ENCODE results near the gene MICU1. TPM values are rescaled to one million over a fixed set of nuclear protein-coding genes. Genes with fewer than 3 reads are reported as not detected.

MICU1 gene
- total RNA-seq, 1 experiment from 2014 or later: 39.4 TPM

GRCh38 chr10:72564596-72564995 lies 61.3 kb downstream of the MICU1 start:
- Histone ChIP-seq H3K4me1 (ENCODE audit: control insufficient read depth in 1 of 2, insufficient read depth in 2 of 2, low read length in 2 of 2) (peaks cover 16 to 18% of the 10 kb centered on the region in 2 experiments), H3K27me3 (ENCODE audit: insufficient read depth, low read length) (no peaks in the 10 kb centered on the region), H3K79me2 (ENCODE audit: insufficient read depth, low read length) (no peaks in the 10 kb centered on the region; the same call in 1 of the 2 replicates), H3K9ac (ENCODE audit: low read length) (no peak overlapping the region), H3K36me3 (ENCODE audit: control insufficient read depth in 1 of 2, insufficient read depth in 2 of 2, low read length in 2 of 2) (0 out of 4 replicates have a peak, but pooled peaks cover 0 to under 1% of the 10 kb centered on the region in 2 experiments), H3K9me2 (ENCODE audit: insufficient read depth) (no peaks in the 10 kb centered on the region), H3K9me3 (ENCODE audit: control insufficient read depth in 1 of 2, insufficient read depth in 1 of 2, low read depth in 1 of 2, low read length in 2 of 2) (no peaks in the 10 kb centered on the region), H3K4me3 (replicated peaks in 1 of 2; ENCODE audit: low read depth in 1 of 2, low read length in 2 of 2) (no peak overlapping the region), H3K27ac (ENCODE audit: low read depth, low read length) (no peak overlapping the region), H2AFZ (ENCODE audit: low read depth, low read length, poor library complexity, severe bottlenecking) (no peak overlapping the region), H3K4me2 (ENCODE audit: low read length) (no peak overlapping the region), H4K20me1 (ENCODE audit: insufficient read depth) (no peaks in the 10 kb centered on the region)
- ChIA-PET CTCF (no interaction called here), POLR2A (no interaction called here), RAD21 (ENCODE audit: low non-redundant PET in 1 of 2, low total read pairs in 2 of 2, uncharacterized antibody in 2 of 2, unreplicated experiment in 2 of 2) (no interaction called here)
- TF ChIP-seq ZNF274 (IDR thresholded peaks at IDR 0.05; ENCODE audit: low read depth, low read length) (no peak), EZH2 (IDR thresholded peaks at IDR 0.05) (no peak), POLR2AphosphoS5 (IDR thresholded peaks at IDR 0.05; ENCODE audit: low read depth, low read length) (no peak), ZFX (IDR thresholded peaks at IDR 0.05) (no peak), POLR2A (IDR thresholded peaks at IDR 0.05; ENCODE audit: borderline replicate concordance, extremely low read depth, insufficient read depth, insufficient read length) (no peak), SP1 (IDR thresholded peaks at IDR 0.05; ENCODE audit: low read depth) (no peak), EZH2phosphoT487 (IDR thresholded peaks at IDR 0.05; ENCODE audit: borderline replicate concordance) (no peak), EGR1 (IDR thresholded peaks at IDR 0.05; ENCODE audit: low read depth) (no peak)
- BruUV-seq (replicated peaks): no TSS peak
- ATAC-seq (no peak), DNase-seq (ENCODE audit: low read depth, low spot score) (no peak)
- intact Hi-C loops (cut with micrococcal nuclease): loop anchor here (10.0 kb wide), 1 partner anchor 200 kb away; no protein-coding TSS in a partner anchor

- ChIA-PET CTCF (no interaction called here), POLR2A (no interaction called here), RAD21 (ENCODE audit: low non-redundant PET in 1 of 2, low total read pairs in 2 of 2, uncharacterized antibody in 2 of 2, unreplicated experiment in 2 of 2) (no interaction called here)
- no peak overlapping the region for H3K9ac ChIP-seq (ENCODE audit: low read length)
- H3K9me3 ChIP-seq (ENCODE audit: control insufficient read depth in 1 of 2, insufficient read depth in 1 of 2, low read depth in 1 of 2, low read length in 2 of 2): no peaks in the 10 kb centered on the region
- intact Hi-C loops (cut with micrococcal nuclease): loop anchor here (10.0 kb wide), 1 partner anchor 199 kb away; no protein-coding TSS in a partner anchor
- no peaks in the 10 kb centered on the region for H3K27me3 ChIP-seq (ENCODE audit: insufficient read depth, low read length)
- peaks cover 16 to 17% of the 10 kb centered on the region in 2 experiments for H3K4me1 ChIP-seq (ENCODE audit: control insufficient read depth in 1 of 2, insufficient read depth in 2 of 2, low read length in 2 of 2)
- BruUV-seq (replicated peaks): no TSS peak
- H4K20me1 ChIP-seq (ENCODE audit: insufficient read depth): no peaks in the 10 kb centered on the region
- TF ChIP-seq SRF (IDR thresholded peaks at IDR 0.05; ENCODE audit: low read depth) (no peak), YY1 (IDR thresholded peaks at IDR 0.05; ENCODE audit: extremely low read depth, insufficient replicate concordance, low read depth, low read length) (no peak), REST (IDR thresholded peaks at IDR 0.05; ENCODE audit: low read depth) (no peak), RAD21 (IDR thresholded peaks at IDR 0.05; ENCODE audit: low read depth) (no peak), CTCF (IDR thresholded peaks at IDR 0.05 in 2 of 3, conservative IDR thresholded peaks at IDR 0.05 in 1 of 3; ENCODE audit: borderline replicate concordance in 1 of 3, insufficient read depth in 1 of 3, low read depth in 2 of 3, low read length in 2 of 3) (no peak)
- H3K79me2 ChIP-seq (ENCODE audit: insufficient read depth, low read length): no peaks in the 10 kb centered on the region; the same call in 1 of the 2 replicates
- no peak for ATAC-seq
- DNase-seq (ENCODE audit: low read depth, low spot score): no peak
- no peaks in the 10 kb centered on the region for H3K9me2 ChIP-seq (ENCODE audit: insufficient read depth)
- no peak overlapping the region for H3K4me2 ChIP-seq (ENCODE audit: low read length)
- H3K27ac ChIP-seq (ENCODE audit: low read depth, low read length): no peak overlapping the region
- no peak overlapping the region for H2AFZ ChIP-seq (ENCODE audit: low read depth, low read length, poor library complexity, severe bottlenecking)
- H3K4me3 ChIP-seq (replicated peaks in 1 of 2; ENCODE audit: low read depth in 1 of 2, low read length in 2 of 2): no peak overlapping the region
- H3K36me3 ChIP-seq (ENCODE audit: control insufficient read depth in 1 of 2, insufficient read depth in 2 of 2, low read length in 2 of 2): 0 out of 4 replicates have a peak, but pooled peaks cover 0 to 2% of the 10 kb centered on the region in 2 experiments
Observed at GRCh38 chr10:72563327-72563932, 62.4 kb downstream of the MICU1 start.

Data from HCT116 (cell line).